GM12878 (cell line): ENCODE results near the gene RIN1. TPM values are rescaled to one million over a fixed set of nuclear protein-coding genes. Genes with fewer than 3 reads are reported as not detected.

ENCODE experiments used
- CBFB ChIP-seq: IDR thresholded peaks from 2 replicates; pipeline ENCODE4 v1.6.1; 2016; ENCODE audit warnings: antibody characterized with exemption, low read depth
- CEBPZ ChIP-seq: fragments of 150-350 bp; IDR thresholded peaks from 2 replicates; pipeline ENCODE4 v1.6.1; 2016; ENCODE audit warnings: low read depth, low read length
- CTCF ChIP-seq, 3 experiments: IDR thresholded peaks in 2 of 3; conservative IDR thresholded peaks in 1 of 3; 2 replicates each; pipeline ENCODE4 v1.5.1; 2011; ENCODE audit warnings: low read depth in 3 of 3, low read length in 3 of 3, mild to moderate bottlenecking in 3 of 3, control low read depth in 2 of 3, moderate library complexity in 2 of 3, inconsistent platforms in 1 of 3, mixed read lengths in 1 of 3; ENCODE audit not compliant: control insufficient read depth in 2 of 3, insufficient read depth in 1 of 3; ENCODE audit errors: extremely low read depth in 1 of 3
- FOXM1 ChIP-seq: IDR thresholded peaks from 2 replicates; pipeline ENCODE4 v1.6.1; 2012; ENCODE audit warnings: low read depth, mild to moderate bottlenecking, inconsistent platforms, low read length, moderate library complexity
- MEF2B ChIP-seq: fragments of 450-650 bp; IDR thresholded peaks from 2 replicates; pipeline ENCODE4 v1.6.1; 2018; ENCODE audit warnings: mild to moderate bottlenecking, moderate library complexity; ENCODE audit not compliant: partially characterized antibody, poor library complexity, severe bottlenecking
- POLR2A ChIP-seq: IDR thresholded peaks from 2 replicates; pipeline ENCODE4 v1.6.1; 2011; ENCODE audit warnings: low read depth, mild to moderate bottlenecking, low read length
- ZSCAN29 ChIP-seq: fragments of 450-650 bp; IDR thresholded peaks from 2 replicates; pipeline ENCODE4 v1.6.1; 2017; ENCODE audit warnings: mild to moderate bottlenecking, moderate library complexity
- polyA plus RNA-seq, 11 experiments: library from polyadenylated mRNA; depleted of rRNA in 4 of 11; unstranded in 6 of 11; stranded (reverse) in 5 of 11; fragments of >200 nt; fragmentation: Nextera tagmentation in 4 of 11; fragmentation: Illumina TruSeq in 1 of 11; extraction: Ambion mirVana in 4 of 11; extraction: Trizol in 1 of 11; gene quantifications; 1 replicate in 1 of 11; 2 replicates in 10 of 11; pipeline versions ENCODE4 v1.2.1 to v1.2.3, GENCODE V29; 2011 to 2016; ENCODE audit warnings: inconsistent platforms in 2 of 11, missing spikeins in 2 of 11, low read depth in 1 of 11
- total RNA-seq, 4 experiments: library from RNA; depleted of rRNA in 3 of 4; stranded (reverse); fragments of >200 nt in 3 of 4; fragmentation: Illumina TruSeq in 1 of 4; extraction: Trizol in 1 of 4; gene quantifications; 2 replicates each; pipeline versions ENCODE4 v1.2.1 to v1.2.3, GENCODE V29; 2013 to 2021

RIN1 gene
- total and polyA plus RNA-seq, 10 of the 15 experiments (the other 5 are each of a cell fraction or from before 2014, with no cell fraction given), result 0.04 to 0.69 (median 0.22) TPM; not detected in 1

GRCh38 chr11:66317723-66318599 is 18.3 kb downstream of the RIN1 start (continued):
- TF ChIP-seq CTCF (IDR thresholded peaks at IDR 0.05 in 2 of 3, conservative IDR thresholded peaks at IDR 0.05 in 1 of 3; ENCODE audit: control insufficient read depth in 2 of 3, extremely low read depth in 1 of 3, insufficient read depth in 1 of 3, low read depth in 3 of 3, low read length in 3 of 3) (no peak), POLR2A (no peak), CBFB (no peak), ZSCAN29 (no peak), MEF2B (peak; percentile 24), CEBPZ (no peak), FOXM1 (no peak)
